ENCODE results near the gene KAZN.

The KAZN gene

GRCh38 chr1:14652840-14653239 lies 54.4 kb downstream of the KAZN start:
- DNase-seq (ENCODE audit: extremely low read depth, insufficient read length): no peak
- no peaks in the 10 kb centered on the region for H3K27me3 ChIP-seq (replicated peaks; ENCODE audit: control insufficient read depth, insufficient read depth, low read length)
- TF ChIP-seq, protein P1, sequence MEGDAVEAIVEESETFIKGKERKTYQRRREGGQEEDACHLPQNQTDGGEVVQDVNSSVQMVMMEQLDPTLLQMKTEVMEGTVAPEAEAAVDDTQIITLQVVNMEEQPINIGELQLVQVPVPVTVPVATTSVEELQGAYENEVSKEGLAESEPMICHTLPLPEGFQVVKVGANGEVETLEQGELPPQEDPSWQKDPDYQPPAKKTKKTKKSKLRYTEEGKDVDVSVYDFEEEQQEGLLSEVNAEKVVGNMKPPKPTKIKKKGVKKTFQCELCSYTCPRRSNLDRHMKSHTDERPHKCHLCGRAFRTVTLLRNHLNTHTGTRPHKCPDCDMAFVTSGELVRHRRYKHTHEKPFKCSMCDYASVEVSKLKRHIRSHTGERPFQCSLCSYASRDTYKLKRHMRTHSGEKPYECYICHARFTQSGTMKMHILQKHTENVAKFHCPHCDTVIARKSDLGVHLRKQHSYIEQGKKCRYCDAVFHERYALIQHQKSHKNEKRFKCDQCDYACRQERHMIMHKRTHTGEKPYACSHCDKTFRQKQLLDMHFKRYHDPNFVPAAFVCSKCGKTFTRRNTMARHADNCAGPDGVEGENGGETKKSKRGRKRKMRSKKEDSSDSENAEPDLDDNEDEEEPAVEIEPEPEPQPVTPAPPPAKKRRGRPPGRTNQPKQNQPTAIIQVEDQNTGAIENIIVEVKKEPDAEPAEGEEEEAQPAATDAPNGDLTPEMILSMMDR (IDR thresholded peaks at IDR 0.05; ENCODE audit: insufficient read depth, low read length, poor library complexity, severe bottlenecking): no peak
- no peaks in the 10 kb centered on the region for H3K36me3 ChIP-seq (ENCODE audit: control insufficient read depth, insufficient read depth, low read length)
- no peak overlapping the region for H3K4me3 ChIP-seq (replicated peaks; ENCODE audit: low read depth, low read length)

DNA sequence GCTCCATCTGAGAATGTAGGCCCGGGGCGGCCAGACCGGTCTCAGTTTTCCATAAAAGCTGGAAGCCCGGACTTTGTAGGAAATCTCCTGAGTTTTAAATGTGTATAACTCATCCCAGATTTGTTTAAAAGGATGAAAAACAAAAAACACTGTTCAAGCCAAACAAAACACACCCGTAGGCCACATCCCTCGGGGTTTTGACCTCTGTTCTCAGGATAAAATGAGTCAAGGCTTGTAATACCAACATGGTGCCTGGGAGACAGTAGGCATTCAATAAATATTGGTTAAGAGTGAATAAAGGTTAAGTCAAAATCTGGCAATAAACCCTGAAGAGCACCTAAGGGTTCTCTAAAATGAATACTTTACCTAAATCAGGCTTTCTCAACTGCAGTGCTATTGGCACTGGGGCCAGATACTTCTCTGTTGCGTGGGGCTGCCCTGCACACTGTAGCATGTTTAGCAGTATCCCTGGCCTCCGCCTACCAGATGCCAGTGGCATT lies 55.0 kb downstream of the KAZN start:
- TF ChIP-seq, protein P1 (IDR thresholded peaks at IDR 0.05; ENCODE audit: insufficient read depth, low read length, poor library complexity, severe bottlenecking): no peak
- DNase-seq (ENCODE audit: extremely low read depth, insufficient read length): no peak
- Histone ChIP-seq H3K36me3 (ENCODE audit: control insufficient read depth, insufficient read depth, low read length) (no peaks in the 10 kb centered on the region), H3K4me3 (replicated peaks; ENCODE audit: low read depth, low read length) (no peak overlapping the region), H3K27me3 (replicated peaks; ENCODE audit: control insufficient read depth, insufficient read depth, low read length) (no peaks in the 10 kb centered on the region)

GRCh38 chr1:14654554-14654953 lies 56.1 kb downstream of the KAZN start:
- no peak overlapping the region for H3K4me3 ChIP-seq (replicated peaks; ENCODE audit: low read depth, low read length)
- no peaks in the 10 kb centered on the region for H3K27me3 ChIP-seq (replicated peaks; ENCODE audit: control insufficient read depth, insufficient read depth, low read length)
- H3K36me3 ChIP-seq (ENCODE audit: control insufficient read depth, insufficient read depth, low read length): no peaks in the 10 kb centered on the region
- no peak for DNase-seq (ENCODE audit: extremely low read depth, insufficient read length)
- TF ChIP-seq, protein P1 (IDR thresholded peaks at IDR 0.05; ENCODE audit: insufficient read depth, low read length, poor library complexity, severe bottlenecking): no peak

DNA sequence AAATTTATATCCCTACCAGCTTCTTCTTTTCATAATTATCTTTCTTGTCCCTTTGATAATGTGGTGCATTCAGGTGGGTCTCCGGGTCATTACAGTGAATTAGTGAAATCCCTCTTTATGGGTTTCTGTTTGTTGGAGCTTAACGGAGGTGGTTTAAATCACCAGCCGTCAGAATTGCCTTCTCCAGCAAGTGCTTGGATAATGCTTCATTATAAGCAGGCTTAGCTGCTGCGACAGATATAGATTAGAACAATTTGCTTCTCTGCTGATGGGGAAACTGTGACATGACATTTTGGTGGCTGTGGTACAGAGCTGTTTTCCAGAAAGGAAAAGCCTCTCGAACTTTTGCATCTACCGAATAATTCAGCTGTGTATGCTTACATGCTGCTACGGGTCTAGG lies 56.9 kb downstream of the KAZN start:
- no peak for DNase-seq (ENCODE audit: extremely low read depth, insufficient read length)
- H3K36me3 ChIP-seq (ENCODE audit: control insufficient read depth, insufficient read depth, low read length): no peaks in the 10 kb centered on the region
- TF ChIP-seq, protein P1 (IDR thresholded peaks at IDR 0.05; ENCODE audit: insufficient read depth, low read length, poor library complexity, severe bottlenecking): no peak
- no peaks in the 10 kb centered on the region for H3K27me3 ChIP-seq (replicated peaks; ENCODE audit: control insufficient read depth, insufficient read depth, low read length)
- no peak overlapping the region for H3K4me3 ChIP-seq (replicated peaks; ENCODE audit: low read depth, low read length)

DNA sequence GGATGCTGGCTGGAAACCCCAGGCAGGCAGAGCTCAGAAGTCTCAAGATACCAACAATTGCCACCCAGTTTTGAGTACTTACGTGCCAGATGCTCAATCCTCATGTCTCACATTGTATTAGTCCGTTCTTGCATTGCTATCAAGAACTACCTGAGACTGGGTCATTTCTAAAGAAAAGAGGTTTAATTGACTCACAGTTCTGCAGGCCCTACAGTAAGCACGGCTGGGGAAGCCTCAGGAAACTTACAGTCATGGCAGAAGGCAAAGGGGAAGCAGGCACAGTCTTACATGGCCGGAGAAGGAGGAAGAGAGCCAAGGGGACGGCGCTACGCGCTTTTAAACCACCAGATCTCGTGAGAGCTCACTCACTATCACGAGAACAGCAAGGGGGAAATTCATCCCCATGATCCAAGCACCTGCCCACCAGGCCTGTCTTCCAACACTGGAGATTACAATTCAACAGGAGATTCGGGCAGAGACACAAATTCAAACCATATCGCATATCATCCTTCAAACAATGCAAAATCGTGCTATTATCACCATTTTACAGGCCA lies 58.0 kb downstream of the KAZN start:
- TF ChIP-seq, protein P1 (IDR thresholded peaks at IDR 0.05; ENCODE audit: insufficient read depth, low read length, poor library complexity, severe bottlenecking): no peak
- no peaks in the 10 kb centered on the region for H3K36me3 ChIP-seq (ENCODE audit: control insufficient read depth, insufficient read depth, low read length)
- H3K27me3 ChIP-seq (replicated peaks; ENCODE audit: control insufficient read depth, insufficient read depth, low read length): no peaks in the 10 kb centered on the region
- H3K4me3 ChIP-seq (replicated peaks; ENCODE audit: low read depth, low read length): no peak overlapping the region
- no peak for DNase-seq (ENCODE audit: extremely low read depth, insufficient read length)

- Histone ChIP-seq H3K27me3 (replicated peaks; ENCODE audit: control insufficient read depth, insufficient read depth, low read length) (no peaks in the 10 kb centered on the region), H3K4me3 (replicated peaks; ENCODE audit: low read depth, low read length) (no peak overlapping the region), H3K36me3 (ENCODE audit: control insufficient read depth, insufficient read depth, low read length) (no peaks in the 10 kb centered on the region)
- no peak for DNase-seq (ENCODE audit: extremely low read depth, insufficient read length)
- TF ChIP-seq, protein P1 (IDR thresholded peaks at IDR 0.05; ENCODE audit: insufficient read depth, low read length, poor library complexity, severe bottlenecking): no peak
Measured at GRCh38 chr1:14658642-14659041, 60.2 kb downstream of the KAZN start.
